Measurements from ENCODE around the gene AIF1L. TPM values are rescaled to one million over a fixed set of nuclear protein-coding genes. Genes with fewer than 3 reads are reported as not detected.

The AIF1L gene
- total RNA-seq, result under 1 TPM; 0.11 to 0.23 TPM

DNA sequence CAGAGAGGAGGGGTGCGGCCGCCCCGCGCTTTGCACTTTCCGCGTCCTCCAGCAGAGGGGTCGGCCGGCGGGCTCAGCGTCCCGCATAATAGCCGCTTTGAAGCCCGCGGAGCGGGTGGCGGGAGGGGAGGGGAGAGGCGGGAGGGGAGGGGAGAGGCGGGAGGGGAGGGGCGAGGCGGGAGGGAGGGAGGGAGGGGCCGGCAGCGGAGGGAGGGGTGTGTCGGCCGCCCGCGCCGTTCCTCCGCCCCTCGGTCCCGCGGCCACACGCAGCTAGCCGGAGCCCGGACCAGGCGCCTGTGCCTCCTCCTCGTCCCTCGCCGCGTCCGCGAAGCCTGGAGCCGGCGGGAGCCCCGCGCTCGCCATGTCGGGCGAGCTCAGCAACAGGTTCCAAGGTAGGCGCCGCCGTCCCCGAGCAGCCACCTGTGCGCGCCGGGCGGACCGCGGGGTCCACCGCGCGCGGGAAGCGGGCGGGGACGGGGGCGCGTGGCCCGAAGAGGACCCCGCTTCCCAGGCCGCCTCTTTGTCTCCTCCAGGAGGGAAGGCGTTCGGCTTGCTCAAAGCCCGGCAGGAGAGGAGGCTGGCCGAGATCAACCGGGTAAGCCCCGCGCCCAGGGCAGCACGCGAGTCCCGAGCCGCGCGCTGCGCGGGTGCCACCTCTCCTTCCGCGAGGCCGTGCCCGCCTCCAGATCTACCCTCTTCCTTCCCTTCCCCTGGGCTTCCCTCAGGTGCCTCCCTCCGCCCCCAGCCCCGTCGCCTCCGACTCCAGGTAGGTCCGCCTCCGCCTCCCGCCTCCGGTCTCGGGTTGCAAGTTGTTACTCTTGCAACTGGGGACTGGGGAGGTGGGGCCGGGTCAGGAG lies at the start of gene AIF1L:
Gene AIF1L (plus strand): TSS at position 263 of the 857 bp plus-strand sequence. CDS start 99 bp downstream, at position 362.
- ChIA-PET POLR2A (no interaction called here), CTCF (interaction anchor here (0.6 kb wide), 1 partner anchor 22 kb away, joined by 3 read pairs; no protein-coding TSS in a partner anchor)

DNA sequence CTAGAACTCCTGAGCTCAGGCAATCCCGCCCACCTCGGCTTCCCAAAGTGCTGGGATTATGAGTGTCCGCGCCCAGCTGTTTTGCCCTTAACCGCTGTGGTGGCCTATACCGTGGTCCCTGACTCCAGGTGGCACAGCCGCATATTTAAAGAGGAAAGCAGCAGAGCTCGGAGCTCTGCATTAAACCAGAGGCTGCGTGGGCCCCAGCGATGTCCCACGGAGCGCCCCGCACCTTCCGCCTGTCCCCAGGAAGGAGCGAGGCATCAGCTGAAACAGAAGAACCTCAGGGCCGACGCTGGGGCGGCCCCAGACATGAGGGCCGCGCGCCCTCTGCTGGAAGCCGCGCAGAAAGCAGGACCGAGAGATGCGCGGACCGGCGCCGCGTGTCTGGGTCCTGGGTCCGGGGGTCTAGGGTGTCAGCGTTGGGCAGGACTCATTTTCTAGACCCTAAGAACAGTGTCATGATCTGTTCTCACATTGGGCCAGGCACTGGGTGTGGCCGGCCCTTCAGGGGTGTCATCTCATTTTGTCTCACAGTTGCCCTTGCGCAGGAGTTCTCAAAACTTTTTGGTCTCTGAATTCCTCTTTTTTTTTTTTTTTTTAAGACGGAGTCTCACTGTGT lies 49.6 kb upstream of the AIF1L start:
- POLR2A ChIA-PET, result no interaction called here
- CTCF ChIA-PET, result interaction anchor here (0.5 to 2.1 kb wide), 28 partner anchors 10 to 787 kb away, joined by 3 to 9 read pairs (median 3); no protein-coding TSS in a partner anchor

DNA sequence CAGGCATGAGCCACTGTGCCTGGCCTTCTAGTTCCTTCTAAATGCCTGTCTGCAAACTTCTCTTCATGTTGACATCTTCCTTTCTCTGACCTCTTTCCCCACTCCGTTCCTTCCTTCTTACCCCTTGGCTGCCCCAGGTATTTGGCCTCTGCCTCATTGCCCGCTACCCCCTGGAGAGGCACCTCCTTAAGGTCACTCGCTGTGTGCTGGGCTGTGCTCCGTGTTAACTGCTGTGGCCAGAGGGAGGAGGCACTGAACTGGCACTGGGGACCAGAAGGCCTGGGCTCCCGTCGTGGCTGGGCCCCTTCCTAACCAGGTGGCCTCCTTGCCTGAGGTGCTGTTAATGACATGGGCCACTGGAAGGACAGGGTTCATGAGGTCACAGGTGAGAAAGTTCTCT lies 48.0 kb upstream of the AIF1L start:
- CTCF ChIA-PET, result interaction anchor here (1.2 to 2.3 kb wide), 2 partner anchors 14 to 277 kb away, joined by 3 to 6 read pairs; no protein-coding TSS in a partner anchor
- POLR2A ChIA-PET, result no interaction called here

DNA sequence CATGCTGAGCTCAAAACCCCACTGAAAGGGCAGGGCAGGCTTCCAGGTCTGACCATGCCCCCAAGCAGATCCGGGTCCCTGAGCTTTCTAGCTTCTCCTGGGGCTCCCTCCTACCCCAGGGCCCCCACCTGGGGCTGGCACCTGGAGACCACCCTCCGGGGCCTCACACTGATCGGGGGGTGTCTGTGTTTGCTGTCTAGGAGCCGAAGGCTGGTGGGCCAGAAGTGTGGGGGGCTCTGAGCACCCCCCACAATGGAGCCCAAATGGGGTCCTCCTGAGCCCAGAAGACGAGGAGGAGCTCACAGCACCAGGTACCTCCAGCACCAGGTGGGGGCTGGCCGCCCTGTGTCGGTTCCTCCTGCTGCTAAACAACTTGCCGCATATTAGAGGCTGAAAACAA lies 47.5 kb upstream of the AIF1L start:
- POLR2A ChIA-PET, result no interaction called here
- CTCF ChIA-PET, result interaction anchor here (1.2 to 2.3 kb wide), 2 partner anchors 14 to 277 kb away, joined by 3 to 6 read pairs; no protein-coding TSS in a partner anchor

DNA sequence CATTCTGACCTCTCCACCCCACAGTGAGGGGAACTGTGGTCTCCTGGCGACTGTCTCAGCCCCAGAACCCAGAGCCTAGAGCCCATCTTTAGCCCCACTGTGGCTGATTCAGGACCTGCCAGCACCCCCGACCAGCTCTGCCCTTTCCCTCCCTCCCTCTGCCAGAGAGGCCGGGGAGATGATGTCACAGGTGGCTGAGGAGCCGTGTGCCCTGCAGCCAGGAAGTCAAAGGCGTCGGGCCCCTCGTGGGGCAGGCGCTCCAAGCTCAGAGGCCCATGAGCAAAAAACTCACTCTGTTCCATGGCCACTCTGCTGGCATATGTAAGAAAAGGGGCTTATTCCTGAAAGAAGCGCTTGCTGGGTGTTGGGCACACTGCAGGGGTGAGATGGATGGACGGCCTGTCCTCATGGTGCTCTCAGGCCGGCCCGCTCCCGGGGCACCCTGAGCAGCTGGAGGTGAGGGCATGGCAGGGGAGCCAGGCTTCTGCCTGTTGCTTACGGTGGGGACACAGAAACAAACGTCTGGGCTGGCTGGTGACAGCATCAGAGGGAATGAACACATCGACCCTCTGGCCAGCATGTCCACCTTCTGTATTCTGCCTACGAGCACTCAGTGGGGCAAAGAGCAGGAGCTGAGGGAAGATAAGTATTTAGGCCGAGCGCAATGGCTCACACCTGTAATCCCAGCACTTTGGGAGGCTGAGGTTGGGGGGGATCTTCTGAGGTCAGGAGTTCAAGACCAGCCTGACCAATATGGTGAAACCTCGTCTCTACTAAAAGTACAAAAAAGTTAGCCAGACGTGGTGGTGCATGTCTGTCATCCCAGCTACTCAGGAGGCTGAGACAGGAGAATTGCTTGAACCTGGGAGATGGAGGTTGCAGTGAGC lies 46.3 kb upstream of the AIF1L start:
- POLR2A ChIA-PET, result no interaction called here
- CTCF ChIA-PET, result no interaction called here

DNA sequence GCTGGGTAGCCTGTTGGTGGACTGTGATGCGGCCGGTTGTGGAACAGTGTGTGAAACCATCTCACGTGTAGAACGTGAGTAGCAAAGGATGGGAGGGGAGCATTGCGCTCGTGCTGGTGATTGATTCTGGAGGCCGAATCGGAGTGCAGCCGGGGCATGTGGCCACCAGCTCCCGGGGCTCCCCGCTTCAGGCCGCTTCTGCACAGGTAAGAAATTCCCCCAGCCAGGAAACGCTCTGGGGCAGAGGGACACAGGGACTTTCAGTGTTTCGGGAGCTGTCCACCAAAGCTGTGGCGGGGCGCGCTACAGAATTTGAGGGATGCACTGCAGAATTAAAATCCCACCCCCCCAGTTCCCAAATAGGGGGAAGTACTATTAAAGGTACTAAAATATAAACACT lies 45.5 kb upstream of the AIF1L start:
- POLR2A ChIA-PET, result no interaction called here
- CTCF ChIA-PET, result no interaction called here

DNA sequence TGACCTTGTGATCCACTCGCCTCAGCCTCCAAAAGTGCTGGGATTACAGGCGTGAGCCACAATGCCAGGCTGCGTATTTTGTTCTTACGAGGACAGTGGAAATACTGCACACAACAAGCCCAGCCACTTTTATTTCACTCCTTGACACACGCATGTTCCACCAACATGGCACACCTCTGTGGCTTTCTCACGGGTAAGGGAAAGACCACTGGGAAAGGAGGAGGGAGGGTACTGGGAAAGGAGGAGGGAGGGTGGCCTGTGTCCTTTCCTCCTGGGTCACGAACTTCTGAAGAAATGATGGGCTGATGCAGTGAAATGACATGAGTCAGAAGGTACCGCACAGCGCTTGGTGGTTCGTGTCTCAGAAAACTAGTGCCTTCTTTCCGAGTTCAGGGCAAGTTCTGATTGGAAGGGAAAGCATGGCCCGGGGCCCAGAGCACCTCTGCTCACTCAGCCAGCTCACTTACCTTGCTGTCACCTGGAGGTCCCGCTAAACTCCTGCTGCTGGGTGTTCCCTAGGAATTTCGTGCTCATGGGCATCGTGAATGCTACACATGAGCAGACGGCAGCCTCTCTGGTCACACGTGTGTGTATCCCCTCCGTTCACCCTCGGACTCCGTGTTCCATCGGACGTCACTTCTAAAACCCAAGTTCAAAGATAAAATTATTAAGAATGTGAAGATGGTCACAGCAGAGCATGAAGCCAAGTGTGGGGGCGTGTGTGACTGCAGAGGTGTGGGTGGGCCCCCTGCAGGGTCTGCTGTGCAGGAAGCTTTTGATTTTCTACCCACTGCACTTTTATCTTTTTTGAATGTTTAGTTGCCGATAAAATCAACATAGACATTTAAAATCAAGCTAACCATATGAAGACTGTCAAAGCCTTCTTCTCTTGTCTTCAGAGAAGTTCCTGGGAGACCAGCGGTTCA lies 44.5 kb upstream of the AIF1L start:
- POLR2A ChIA-PET, result no interaction called here
- CTCF ChIA-PET, result no interaction called here

DNA sequence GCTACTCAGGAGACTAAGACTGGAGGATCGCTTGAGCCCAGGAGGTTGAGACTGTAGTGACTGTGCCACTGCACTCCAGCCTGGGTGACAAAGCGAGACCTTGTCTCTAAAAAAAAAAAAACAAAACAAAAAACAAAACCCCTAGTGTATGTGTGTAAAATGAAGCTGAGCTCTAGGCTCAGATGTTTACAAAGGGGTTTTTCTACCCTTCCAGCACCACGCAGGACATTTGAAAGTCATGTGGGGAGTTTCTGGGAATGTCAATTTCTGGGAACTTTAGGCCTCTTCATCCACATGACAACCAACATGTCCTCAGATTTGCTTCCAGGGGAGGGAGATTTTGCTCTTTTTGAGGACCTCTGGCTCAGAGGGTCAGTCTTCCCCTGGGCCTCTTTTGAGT lies 42.4 kb upstream of the AIF1L start:
- CTCF ChIA-PET, result interaction anchor here (1.2 kb wide), 1 partner anchor 33 kb away, joined by 3 read pairs; no protein-coding TSS in a partner anchor
- POLR2A ChIA-PET, result no interaction called here

DNA sequence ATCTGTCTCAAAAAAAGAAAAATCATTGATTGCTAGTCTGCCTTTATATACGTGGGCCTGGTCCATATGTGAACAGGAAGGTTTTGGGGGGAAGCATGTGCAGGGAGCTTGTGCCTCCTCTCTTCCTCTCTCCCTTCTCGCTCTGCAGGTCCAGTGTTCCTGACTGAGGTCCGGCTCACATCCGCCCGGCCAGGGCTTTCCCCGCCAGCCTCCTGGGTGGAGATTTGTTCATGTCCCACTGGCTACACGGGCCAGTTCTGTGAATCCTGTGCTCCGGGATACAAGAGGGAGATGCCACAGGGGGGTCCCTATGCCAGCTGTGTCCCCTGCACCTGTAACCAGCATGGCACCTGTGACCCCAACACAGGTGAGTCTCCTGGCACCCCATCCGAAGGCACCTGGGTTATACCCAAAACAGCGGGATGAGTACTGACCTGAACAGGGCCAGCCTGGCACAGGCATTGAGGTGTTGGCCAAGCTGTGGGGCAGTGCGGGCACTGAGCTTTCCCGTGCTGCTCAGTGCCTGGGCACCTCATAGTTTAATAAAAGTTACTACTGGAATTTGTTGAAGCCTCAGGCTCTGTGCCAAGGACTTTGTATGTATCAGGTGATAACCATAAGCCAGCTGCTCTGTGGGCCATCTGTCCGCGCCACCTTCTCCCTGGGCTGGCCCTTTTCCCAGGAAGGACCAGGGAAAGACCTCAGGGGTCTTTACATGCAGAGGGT lies 39.4 kb upstream of the AIF1L start:
- POLR2A ChIA-PET, result no interaction called here
- CTCF ChIA-PET, result interaction anchor here (0.7 to 1.4 kb wide), 7 partner anchors 10 to 280 kb away, joined by 3 to 7 read pairs (median 3); no protein-coding TSS in a partner anchor

DNA sequence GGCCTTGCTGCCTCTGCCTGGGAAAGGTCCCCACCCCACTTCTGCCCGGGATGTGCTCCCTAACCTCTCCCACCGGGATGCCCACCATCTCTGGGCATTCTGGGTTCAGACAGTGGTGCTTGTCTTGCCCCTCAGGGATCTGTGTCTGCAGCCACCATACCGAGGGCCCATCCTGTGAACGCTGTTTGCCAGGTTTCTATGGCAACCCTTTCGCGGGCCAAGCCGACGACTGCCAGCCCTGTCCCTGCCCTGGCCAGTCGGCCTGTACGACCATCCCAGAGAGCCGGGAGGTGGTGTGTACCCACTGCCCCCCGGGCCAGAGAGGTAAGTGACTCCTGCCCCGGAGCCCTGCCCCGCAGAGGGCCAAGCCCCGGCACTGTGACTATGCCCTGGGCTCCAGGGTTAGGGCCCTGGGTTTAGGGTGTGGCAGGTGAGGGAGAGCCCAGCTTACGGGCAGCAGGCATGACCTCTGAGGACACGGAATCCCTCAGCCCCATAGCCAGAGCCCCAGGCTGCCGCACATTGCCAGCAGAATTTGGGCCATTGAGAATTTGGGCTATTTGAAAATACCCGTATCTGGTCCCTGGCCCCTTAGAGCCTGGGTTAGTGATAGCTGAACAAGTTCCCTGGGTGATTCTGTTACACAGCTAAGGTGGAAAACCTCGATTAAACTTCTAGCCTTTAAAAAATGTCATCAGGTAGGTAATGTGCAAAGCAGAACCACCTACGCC lies 35.3 kb upstream of the AIF1L start:
- ChIA-PET CTCF (no interaction called here), POLR2A (no interaction called here)

DNA sequence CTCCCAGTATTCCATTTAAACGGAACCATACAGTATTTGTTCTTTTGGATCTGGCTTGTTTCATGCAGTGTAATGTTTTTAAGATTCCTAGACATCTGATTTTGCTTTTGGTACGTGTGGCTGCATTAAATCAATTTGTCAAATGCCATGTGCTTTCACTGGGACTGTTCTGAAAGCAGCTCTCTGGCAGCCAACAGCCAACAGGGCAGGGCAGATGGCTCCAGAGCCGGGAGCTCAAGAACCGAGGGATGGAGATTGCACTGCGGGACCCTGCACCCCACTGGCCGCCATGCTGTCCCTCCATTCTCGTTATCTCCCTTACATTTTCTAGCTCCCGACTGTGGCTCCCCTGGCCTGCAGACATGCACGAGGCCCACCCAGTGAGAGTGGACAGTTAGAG lies 33.4 kb upstream of the AIF1L start:
- POLR2A ChIA-PET, result no interaction called here

DNA sequence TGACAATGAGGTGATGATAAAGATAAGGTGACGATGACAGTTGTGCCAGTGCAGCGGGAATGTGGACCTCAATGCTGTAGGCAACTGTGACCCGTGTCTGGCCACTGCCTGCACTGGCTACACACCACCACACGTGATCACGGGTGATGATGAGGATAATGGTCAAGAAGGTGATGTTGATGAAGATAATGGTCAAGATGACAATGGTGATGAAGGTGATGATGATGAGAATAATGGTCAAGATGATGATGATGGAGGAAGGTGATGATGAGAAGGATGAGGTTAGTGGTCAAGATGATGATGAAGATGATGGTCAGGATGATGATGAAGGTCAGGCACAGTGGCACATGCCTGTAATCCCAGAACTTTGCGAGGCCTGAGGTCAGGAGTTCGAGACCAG lies 30.7 kb upstream of the AIF1L start:
- POLR2A ChIA-PET, result no interaction called here
- CTCF ChIA-PET, result no interaction called here

More for the DNA sequence above, 33.4 kb upstream of the AIF1L start:
- CTCF ChIA-PET, result interaction anchor here (1.3 kb wide), 1 partner anchor 15 kb away, joined by 6 read pairs; no protein-coding TSS in a partner anchor

DNA sequence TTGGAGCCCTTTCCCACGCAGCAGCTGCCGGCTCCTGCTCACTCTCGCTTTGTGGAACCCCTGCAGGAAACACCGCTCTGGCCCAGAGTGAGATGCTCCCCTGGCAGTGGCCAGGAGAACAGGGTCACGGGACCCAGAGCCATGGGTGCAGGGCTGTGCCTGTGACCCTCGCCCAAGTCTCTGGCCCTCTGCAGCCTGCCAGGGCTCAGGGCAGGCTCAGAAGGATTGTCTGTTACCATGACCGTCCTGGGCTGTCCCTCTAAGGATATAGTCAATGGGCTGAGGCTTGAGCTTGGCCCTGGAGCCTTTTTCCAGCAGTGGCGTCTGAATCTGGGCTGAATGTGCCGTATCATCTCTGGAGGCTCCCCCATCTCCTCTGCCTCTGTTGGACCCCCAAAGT lies 28.7 kb upstream of the AIF1L start:
- ChIA-PET POLR2A (no interaction called here), CTCF (interaction anchor here (0.8 kb wide), 1 partner anchor 21 kb away, joined by 3 read pairs; no protein-coding TSS in a partner anchor)

DNA sequence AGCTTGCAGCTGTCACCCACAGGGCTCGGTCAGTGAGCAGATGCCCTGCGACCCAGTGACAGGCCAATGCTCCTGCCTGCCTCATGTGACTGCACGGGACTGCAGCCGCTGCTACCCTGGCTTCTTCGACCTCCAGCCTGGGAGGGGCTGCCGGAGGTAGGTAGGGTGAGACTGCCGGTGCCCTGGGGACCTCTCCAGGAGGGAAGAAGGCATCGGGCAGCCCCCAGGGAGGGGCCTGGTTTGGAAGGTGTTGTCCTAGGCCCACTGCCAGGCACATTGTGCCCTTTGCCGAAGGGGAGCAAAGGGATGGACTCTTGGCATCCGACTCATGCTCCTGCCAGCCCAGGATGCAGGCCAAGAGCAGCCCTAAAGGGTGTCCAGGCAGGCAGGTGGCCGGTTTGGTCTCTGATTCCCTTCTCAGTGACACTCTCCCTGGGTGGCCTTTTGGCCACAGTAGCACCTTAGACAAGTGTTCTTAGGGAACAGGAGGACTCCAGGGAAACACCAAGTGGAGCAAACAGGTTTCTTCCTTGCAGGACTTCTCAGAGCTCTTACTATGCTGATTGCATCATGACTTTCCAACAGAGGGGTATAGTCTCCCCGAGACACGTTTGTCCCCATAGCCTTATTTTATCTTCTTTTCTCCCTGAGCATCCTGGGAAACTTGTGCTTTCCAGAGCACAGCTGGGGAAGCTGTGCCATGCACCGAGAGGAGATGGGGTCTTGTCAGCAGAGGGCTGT lies 28.1 kb upstream of the AIF1L start:
- CTCF ChIA-PET, result interaction anchor here (0.8 kb wide), 1 partner anchor 22 kb away, joined by 3 read pairs; no protein-coding TSS in a partner anchor
- POLR2A ChIA-PET, result no interaction called here

DNA sequence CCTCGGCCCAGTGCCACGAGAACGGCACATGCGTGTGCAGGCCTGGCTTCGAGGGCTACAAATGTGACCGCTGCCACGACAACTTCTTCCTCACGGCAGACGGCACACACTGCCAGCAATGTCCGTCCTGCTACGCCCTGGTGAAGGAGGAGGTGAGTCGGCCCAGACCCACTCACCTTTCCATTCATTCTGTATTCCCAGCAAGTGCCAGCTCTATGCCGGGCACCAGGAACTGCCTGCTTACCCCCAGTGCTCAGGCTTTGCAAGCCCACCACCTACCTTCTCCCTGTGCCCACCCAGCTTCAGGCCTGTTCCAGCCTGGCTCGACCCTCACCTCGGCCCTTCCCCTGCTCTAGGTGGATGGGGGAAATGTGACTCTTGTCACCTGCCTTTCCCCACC lies 26.6 kb upstream of the AIF1L start:
- CTCF ChIA-PET, result no interaction called here
- POLR2A ChIA-PET, result no interaction called here

DNA sequence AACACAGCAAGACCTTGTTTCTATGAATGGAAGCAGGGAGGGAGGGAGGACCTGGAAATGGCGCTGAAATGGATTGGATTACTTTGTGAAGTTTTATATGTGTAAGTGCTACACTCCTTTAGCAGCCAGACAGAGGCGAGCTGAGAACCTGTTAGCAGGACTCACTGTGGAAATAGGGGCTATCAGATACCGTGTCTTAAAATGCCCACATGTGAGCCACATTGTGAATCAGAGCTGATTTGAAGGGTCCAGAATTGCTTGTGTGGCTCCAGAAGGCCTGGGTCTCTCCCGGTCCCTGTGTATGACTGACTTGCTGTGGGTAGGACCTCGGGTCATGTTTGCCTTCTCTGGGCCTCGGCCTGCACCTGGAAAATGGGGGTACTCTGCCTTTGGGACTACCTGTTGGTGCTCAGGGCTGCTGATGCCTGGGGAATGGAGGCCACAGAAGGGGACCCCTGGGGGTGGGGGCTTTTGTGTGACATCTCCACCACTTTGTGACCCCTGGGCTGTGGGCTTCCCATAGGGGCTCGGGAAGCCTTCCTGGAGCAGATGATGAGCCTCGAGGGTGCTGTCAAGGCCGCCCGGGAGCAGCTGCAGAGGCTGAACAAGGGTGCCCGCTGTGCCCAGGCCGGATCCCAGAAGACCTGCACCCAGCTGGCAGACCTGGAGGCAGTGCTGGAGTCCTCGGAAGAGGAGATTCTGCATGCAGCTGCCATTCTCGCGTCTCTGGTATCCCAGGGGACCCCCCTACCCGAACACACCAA lies 24.0 kb upstream of the AIF1L start:
- CTCF ChIA-PET, result no interaction called here
- POLR2A ChIA-PET, result no interaction called here
